ENCODE data around the gene INPP5A.

The INPP5A gene

GRCh38 chr10:132583456-132583855 lies 45.9 kb downstream of the INPP5A start:
- TF ChIP-seq ZFX (IDR thresholded peaks at IDR 0.05) (no peak), CTCF (conservative IDR thresholded peaks at IDR 0.05) (no peak)
- no peak overlapping the region for H3K27ac ChIP-seq

- no peak for TF ChIP-seq CTCF (conservative IDR thresholded peaks at IDR 0.05)
- no peak overlapping the region for H3K27ac ChIP-seq
These were observed 46.5 kb downstream of the INPP5A start for GRCh38 chr10:132584081-132584480.

- TF ChIP-seq CTCF (conservative IDR thresholded peaks at IDR 0.05) (no peak), ZFX (IDR thresholded peaks at IDR 0.05) (no peak)
- H3K27ac ChIP-seq, result no peak overlapping the region
These were observed 48.4 kb downstream of the INPP5A start for GRCh38 chr10:132585732-132586722.

GRCh38 chr10:132586739-132587138 lies 49.2 kb downstream of the INPP5A start:
- no peak overlapping the region for H3K27ac ChIP-seq
- TF ChIP-seq CTCF (conservative IDR thresholded peaks at IDR 0.05), result no peak
- no peak for TF ChIP-seq ZFX (IDR thresholded peaks at IDR 0.05)

GRCh38 chr10:132587175-132587574 lies 49.6 kb downstream of the INPP5A start:
- no peak for TF ChIP-seq ZFX (IDR thresholded peaks at IDR 0.05)
- no peak for TF ChIP-seq CTCF (conservative IDR thresholded peaks at IDR 0.05)
- H3K27ac ChIP-seq, result no peak overlapping the region

GRCh38 chr10:132588301-132589013 lies 50.9 kb downstream of the INPP5A start:
- TF ChIP-seq ZFX (IDR thresholded peaks at IDR 0.05), result no peak
- no peak for TF ChIP-seq CTCF (conservative IDR thresholded peaks at IDR 0.05)
- peak overlapping the region; percentile 54 for H3K27ac ChIP-seq

GRCh38 chr10:132589015-132589414 lies 51.4 kb downstream of the INPP5A start:
- H3K27ac ChIP-seq, result peak overlapping the region; percentile 54
- TF ChIP-seq ZFX (IDR thresholded peaks at IDR 0.05), result no peak
- TF ChIP-seq CTCF (conservative IDR thresholded peaks at IDR 0.05), result no peak
